Stromal cell of bone marrow (primary cell): ENCODE results near the gene SLC12A7.
"Not testable (repeated sequence)": the region's sequence is repeated elsewhere in the genome, so short reads cannot be mapped to it uniquely, and the experiment has no call there.

Experiments used
- DNase-seq: peaks from one replicate; pipeline ENCODE4 v3.0.0-alpha.2; 2012; ENCODE audit warnings: low read depth

Gene SLC12A7

DNA sequence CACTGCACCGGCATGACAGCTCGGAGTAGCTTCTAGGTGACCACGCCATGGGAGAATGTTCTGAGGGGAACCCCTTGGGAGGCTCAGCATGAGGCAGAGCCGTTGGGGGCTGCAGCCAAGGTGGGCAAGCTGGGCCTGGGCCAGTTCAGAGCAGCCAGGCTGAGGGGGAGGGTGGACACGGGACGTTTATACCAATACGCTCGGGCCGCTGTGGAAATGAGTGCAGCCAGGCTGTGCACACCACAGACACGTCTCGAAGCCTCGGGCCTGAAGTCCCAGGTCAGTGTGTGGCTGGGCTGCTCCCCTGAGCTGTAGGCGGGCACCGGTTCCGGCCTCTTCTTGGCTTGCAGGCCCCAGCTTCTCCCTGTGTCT lies 28.9 kb upstream of the SLC12A7 start:
- DNase-seq = no peak

DNA sequence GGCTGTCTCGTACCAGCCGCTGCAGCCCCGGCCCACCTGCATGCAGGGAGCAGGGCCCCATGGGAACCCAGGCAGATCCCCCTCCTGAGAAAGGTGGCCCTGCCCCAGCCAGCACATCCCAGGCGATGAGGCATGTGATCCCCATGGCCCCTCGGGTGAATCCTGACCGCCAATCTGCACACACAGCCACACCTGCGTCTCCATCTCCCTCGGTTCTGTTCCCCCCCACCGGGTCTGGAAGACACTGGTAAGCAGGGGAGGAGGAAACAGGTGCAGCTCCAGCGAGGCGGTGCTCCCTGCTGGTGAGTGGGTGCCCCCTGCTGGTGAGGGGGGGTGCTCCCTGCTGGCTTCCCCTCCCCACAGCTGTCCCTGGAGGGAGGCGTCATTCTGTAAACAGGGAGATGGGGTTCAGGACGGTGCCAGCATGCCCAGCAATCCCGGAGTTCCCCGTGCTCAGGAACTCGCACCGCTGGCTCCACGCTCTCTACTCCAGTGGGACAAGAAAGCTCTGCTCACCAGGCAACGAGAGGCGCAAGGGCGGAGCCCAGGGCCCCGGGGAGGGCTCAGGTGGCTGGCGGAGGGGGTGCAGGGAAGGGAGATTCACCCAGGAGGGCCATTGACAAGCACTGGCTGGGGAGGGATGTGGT lies 28.4 kb upstream of the SLC12A7 start:
- peak; percentile 15 for DNase-seq

DNA sequence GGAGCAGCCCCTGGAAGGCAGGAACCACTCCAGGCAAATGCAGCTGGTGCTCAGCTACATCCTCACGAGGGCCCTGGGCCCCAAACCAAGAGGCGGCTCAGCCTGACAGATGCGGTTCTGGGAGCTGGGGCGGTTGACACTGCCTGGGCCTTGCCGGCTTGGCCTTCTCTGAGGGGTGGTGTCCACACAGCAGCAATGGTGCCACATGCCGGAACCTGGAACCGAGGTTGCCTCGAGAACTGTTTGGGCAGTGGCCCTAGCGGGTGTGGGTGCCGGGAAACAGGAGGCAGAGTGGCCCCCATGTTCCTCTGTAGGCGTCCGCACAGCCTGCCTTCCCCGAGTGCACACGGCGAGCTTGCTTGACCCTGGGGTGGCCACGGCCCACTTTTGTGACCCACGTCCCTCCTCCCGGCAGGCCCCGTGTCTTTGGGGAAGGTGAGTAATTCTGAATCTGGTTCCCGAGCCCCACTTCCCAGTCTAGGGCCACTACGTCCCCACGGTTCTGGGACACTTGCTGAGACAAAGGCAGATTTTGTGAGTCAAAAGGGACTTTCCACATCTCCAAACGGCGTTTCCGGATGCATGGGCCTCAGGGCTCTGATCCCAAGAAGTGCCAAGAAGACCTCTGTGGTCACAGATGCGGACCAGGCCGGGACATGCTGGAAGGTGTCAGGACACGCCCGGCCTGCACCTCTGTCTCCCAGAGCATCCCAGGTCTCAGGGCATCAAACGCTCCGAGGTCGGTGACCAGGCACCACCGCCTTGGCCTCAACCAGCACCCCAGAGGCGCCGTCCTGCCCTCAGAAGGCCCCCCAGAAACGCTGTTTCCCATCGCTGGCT lies 27.7 kb upstream of the SLC12A7 start:
- DNase-seq = no peak

DNA sequence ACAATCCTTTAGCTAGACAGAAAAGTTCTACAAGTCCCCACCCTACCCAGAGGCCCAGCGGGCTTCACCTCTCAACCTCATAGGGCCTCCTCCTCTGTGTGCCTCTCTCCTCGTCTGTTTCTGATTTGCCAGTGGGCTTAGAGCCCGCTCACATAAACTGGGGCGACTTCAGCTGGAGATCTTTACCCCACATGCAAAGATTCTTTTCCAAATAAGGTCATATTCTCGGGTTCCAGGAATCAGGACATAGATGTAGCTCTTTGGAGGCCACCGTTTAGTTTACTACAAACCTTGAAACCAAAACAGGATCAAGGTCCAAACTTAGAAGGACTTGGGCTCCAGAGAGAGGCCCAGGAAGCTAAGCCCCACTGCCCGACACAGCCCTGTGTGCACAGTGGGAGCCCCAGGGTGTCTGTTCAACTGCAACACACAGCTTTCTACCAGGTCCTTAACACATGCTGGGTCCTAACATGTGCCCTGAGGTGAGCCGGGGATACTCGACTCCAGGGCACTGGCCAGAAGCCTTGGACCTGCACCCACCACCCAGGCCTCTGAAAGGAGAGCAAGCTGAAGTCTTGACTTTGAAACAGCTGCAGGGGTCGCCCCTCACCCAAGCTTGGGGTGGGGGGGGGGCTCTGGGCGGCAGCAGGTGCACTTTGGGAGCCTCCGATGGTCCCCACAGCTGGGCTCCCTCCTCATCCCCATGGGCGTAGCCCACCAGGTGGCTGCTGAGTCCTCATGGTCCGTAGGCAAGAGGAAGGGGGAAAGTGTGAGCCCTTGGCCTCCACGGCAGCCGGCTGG lies 26.8 kb upstream of the SLC12A7 start:
- DNase-seq = no peak

DNA sequence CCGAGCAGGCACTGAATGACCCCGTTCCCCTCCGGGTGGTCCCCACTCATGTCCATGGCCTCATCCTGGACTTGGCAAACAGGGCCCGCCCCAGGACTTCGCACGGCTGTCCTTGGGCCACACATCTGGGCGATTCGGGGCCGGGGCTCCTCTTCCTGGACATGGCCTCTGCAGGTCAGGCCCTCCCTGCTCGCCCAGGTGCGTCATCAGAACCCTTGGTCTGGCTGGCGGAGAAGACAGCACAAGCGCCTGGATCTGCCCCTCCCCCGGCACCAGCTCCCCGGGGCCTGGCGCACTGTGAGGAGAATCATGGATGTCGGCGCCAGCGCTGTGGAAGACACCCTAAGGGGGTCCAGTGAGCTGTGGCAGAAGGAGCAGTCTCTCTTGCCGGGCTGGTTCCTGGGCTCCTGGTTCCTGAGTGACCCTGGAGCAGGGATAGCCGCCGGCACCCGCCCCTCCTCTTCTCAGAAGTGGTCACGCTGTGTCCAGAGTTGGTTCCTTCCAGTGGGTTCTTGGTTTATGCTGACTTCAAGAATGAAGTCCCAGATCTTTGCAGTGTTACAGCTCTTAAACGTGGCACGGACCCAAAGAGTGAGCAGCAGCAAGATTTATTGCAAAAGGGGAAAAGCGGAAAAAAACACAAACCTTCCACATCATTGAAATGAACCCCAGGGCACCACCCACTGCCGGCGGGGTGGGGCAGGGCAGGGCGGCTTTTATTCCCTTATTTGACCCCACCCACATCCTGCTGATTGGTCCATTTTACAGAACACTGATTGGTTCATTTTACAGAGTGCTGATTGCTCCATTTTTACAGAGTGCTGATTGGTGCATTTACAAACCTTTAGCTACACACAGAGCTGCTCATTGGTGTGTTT lies 25.9 kb upstream of the SLC12A7 start:
- DNase-seq = no peak

DNA sequence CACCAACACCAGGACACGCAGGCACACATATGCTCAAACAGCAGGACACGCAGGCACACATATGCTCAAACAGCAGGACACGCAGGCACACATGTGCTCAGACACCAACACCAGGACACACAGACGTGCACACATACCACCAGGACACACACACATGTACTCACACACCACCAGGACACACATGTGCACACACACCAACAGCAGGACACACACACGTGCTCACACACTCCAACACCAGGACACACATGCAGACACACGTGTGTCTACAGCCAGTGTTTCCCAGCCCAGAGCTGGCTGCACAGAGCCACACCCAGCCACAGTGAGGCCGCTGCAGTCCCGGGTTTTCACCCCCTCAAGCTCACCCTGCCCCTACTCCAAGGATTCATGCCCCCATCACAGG lies 25.0 kb upstream of the SLC12A7 start:
- DNase-seq = no peak

DNA sequence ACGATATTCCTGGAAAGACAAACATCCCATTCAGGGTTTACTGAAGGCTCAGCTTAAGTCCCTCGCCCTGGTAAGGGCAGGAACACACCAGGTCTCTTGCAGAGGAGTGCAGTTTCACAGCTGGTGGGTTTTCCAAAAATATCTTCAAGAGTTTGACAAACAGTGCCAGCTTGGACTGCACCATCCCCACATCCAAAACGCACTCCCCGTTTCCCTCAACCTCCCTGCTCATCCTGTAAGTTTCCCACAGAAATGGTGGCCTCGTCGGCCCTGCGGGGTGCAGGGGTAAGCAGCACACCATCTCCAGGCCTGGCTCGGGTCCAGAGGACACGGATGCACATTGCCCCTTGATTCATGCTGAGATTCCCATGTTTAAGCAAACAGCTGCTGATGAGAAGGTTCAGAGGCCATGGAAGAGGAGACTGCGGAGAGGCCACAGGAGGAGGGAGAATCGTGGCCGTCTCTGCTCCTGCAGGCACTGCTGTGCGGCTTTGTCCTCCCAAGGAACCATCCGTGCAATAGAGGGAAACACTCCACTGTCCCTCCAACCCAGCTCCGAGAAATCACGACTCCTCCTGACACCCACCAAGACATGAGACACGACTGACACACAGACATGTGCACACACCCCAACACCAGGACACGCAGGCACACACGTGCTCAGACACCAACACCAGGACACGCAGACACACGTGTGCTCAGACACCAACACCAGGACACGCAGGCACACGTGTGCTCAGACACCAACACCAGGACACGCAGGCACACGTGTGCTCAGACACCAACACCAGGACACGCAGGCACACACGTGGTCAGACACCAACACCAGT lies 24.0 kb upstream of the SLC12A7 start:
- DNase-seq = no peak

DNA sequence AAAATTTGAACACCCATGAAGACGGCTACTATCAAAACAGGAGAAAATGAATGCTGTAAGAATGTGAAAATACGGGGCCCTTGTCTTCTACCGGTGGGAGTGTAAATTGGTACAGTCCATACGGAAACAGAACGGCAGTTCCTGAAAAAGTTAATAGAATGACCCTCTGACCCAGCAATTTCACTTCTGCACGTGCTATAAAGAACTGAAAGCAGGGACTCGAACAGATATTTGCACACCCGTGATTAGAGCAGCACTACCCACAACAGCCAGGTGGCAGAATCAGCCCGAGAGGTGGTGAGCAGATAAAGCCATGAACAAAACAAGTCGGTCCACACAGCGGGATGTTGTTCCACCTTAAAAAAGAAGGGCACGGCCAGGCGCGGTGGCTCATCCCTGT lies 22.6 kb upstream of the SLC12A7 start:
- DNase-seq = no peak

DNA sequence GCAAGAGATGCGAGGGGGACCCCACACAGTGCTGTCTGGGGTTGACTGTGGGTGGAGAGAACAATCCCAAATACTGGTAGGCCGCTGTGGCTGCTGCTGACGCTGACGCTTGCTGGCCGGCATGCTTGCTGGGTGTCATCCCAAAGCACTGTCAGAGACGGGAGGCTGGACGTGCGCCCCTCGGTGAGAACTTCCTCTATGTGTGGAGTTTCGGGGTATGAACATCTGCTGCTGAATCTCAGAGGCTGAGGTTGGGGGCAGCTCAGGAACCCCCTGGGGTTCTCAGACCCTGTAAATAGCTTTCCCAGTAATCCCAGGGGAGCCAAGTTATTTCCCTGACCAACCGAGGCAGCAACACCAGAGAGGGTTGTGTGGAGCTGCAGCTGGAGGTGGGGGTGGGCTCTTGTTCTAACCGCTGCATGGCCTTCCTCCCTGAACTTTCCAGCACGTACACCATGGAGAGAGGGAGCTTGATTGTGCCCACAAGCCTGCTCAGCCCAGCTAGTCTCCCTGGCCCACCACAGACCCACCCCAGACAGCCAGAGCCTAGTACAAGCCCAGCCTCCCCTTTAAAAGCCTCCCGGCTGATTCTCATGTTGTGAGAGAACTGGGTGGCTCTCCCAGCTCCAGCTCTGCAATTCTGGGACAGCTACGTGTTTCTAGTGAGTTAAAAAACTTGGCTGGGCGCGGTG lies 21.8 kb upstream of the SLC12A7 start:
- no peak for DNase-seq

DNA sequence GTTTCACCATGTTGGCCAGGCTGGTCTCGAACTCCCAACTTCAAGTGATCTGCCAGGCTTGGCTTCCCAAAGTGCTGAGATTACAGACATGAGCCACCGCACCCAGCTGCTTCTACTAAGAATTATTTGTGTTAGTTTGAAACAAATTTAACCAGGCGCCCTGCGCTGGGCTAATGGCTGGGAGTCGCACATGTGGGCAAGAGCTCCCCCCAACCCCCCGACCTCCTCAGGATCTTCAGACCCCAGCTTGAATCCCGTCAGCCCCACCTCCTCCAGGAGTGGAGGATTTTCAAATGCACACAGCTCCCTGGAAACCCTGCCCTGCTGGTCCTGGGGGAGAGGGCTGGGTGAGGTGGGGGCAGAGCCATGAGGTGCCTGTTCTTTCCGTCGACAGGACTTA lies 21.2 kb upstream of the SLC12A7 start:
- no peak for DNase-seq

DNA sequence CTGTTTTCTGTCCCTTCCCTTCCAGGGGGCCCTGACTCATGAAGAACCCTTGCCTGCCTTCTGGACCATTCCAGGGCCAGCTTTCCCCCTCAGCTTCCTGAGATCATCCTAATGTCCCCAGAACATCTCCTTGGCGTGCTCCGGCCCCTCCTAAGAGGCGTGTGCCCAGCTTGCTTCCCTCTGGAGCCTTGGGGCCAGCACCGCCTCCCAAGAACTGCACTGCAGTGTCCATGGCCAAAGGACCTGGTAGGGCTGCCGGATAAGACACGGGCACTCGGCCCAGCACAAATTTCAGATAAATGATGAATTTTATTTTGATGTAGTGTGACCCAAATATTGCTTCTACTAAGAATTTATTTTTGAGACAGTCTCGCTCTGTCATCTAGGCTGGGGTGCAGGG lies 20.7 kb upstream of the SLC12A7 start:
- DNase-seq = no peak

DNA sequence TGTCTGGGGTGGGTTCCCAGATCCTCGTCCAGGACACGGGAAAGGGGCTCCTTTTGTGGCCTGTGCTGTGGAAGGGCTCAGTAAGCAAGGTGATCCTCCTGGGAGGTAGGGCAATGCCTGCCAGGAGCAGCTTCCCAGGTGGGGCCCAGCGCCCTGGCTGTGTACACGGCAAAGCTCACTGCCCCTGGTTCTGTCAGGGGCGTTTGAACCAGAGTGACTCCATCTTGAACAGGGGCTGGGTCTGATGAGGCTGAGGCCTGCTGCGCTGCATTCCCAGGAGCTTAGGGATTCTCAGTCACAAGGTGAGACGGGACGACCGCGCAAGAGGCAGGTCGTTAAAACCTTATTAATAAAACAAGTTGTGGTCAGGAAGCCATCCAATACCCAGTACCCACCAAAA lies 19.9 kb upstream of the SLC12A7 start:
- DNase-seq = no peak

DNA sequence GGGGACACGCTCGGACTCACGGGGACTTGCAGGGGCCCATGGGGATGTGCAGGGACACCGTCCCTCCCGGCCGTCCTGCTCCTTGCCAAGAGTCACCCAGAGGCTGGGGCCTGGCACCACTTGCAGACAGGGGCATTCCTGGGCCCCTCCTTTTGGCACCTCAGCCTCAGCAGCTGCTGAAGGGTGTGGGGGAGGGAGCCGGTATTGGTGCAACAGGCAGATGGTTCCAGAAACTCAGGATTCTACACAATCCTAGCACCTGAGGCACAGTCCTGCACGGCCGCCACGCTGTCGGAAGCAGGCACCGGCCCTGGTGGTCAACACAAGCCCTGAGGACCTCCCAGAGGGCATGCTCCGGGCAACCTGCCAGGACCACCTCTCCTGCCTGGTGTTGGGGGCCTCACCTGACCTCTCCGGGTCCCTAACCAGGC lies 19.3 kb upstream of the SLC12A7 start:
- DNase-seq = no peak

DNA sequence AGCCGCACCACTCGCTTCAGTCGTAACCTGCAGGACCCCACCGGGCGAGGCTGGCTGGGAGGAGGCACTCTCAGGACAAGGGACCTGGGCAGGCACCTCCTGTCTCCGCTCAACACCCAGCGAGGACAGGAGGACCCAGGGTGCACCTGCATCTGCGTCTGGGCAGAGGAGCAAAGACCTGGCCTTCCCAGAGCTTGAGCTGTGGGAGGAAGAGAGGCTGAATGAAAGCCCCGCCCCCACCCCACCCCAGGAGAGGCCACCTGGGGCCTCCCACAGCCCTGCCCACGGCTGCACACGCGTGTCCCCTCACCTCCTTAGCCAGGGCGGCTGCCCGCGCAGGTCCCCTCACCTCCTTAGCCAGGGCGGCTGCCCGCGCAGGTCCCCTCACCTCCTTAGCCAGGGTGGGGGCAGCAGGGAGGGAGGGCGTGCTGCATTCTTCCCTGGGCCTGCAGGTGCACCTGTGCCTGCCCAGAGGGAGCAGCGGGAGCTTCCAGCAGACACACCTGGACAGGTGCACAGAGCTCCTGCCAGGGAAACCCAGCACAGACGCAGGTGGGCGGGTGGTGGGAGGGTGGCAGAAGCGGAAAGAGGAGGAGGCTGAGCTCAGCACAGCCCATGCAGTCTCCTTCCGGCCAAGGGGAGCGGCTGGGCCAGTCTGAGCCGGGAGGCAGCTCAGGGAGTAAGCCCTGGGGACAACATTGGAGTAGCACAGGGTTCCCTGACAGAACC lies 18.5 kb upstream of the SLC12A7 start:
- DNase-seq = no peak

DNA sequence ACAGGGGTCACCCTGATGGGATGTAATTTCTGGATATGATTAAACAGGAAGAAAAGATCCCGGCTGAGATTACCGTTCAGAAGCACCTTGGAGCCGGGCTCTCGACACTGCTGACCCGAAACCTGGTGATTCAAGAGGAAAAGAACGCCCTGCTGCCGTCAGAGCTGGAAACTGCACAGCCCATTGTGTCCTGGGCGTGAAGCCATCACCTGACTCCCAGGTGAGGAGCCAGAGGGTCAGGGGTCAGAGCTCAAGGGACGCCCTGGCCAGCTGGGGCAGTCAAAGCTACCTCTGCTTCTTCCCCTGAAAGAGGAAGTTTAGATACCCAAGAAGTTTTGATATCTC lies 17.8 kb upstream of the SLC12A7 start:
- DNase-seq = no peak

DNA sequence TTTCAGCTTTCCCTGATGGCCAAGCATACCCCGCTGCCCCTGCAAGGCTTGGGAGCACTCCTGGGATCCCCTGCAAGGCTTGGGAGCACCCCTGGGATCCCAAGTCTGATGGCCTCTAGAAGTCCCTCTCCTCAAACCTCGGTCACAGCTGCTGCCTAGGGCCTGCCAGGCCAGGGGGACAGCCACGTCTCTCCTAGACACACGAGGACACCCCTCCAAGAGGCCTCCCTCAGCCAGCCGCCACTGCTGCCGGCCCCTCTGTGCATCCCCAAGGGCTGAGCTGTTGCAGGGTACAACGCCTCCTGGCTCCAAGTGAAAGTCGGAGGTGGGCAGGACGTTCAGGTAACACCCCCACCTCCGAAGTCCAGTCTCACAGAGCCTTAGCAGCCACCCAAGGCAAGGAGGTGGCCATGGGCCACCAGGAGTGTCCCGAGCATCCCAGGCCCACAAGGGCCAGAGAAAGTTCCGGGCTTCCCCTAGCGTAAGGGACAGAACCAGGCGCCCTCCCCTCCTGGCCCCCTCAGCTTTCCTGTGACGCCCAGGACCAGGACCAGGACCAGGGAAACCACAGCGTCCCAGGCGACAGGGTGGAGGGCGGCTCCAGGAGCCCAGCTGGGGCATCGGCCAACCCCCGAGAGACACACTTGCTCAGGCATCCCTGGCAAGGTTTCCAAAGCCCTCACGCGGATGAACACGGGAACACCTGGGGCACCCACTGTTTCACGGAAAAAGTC lies 17.3 kb upstream of the SLC12A7 start:
- no peak for DNase-seq

DNA sequence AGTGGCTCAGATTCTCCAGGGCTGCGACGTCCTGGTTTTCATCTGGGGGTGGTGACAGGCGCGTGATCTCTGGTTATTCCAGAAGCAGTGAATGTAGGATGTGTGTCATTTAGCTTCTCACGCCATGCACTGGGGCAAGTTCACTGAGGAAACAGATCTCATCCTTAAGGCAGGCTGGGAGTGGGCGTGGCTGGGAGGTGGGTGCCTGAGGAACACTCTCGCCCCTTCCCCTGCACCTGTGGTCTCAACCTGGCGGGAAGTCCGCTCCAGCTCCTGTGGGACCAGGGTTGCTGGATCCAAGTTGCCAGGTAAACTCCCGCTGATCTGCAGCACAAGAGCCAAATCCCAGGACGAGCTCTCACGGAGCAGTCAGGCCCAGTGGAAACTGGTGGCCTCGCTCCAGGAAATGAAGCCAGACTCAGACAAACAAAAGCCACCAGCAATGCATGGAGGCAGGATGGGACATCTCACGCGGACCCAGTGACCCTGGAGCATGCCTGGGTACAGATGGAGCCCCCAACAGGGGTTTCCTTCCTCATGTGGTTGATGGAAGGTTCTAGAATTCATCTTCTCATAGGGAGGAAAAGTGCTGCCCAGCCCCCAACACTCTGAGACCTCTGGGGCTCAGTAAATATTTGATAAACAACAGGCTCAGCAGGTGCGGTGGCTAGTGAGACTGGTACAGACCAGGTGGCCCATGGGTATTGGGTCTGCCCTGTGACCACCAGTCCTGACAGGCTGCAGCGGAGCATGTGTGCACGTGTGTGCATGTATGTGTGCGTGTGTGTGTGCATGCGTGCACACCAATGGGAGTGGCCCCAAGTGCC lies 16.3 kb upstream of the SLC12A7 start:
- no peak for DNase-seq

DNA sequence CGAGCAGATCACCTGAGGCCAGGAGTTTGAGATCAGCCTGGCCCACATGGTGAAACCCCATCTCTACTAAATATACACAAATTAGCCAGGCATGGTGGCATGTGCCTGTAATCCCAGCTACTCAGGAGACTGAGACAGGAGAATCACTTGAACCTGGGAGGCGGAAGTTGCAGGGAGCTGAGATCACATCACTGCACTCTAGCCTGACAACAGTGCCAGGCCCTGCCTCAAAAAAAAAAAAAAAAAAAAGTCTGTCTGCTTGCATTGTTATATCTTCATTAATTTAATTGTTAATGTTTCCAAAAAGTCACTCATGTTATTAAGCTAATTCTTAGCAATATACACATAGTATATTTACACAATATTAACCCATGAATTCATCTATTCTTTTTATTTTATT lies 13.8 kb upstream of the SLC12A7 start:
- DNase-seq = not testable (repeated sequence)
